Inferior parietal cortex (tissue), 1 donor: ENCODE measurements around the gene LARGE1.
"Not testable (repeated sequence)": the region's sequence is repeated elsewhere in the genome, so short reads cannot be mapped to it uniquely, and the experiment has no call there.

ENCODE experiments used
- DNase-seq: peaks from one replicate; pipeline ENCODE4 v3.0.0-alpha.2; 2016; ENCODE audit errors: extremely low spot score

LARGE1 gene

DNA sequence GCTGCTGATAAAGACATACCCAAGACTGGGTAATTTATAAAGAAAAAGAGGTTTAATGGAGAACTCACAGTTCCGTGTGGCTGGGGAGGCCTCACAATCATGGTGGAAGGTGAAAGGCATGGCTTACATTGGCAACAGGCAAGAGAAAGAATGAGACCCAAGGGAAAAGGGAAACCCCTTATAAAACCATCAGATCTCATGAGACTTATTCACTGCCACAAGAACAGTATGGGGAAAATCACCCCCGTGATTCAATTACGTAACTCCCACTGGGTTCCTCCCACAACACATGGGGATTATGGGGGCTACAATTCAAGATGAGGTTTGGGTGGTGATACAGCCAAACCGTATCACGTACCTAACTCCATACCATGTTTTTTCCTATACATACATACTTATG, 557.0 kb downstream of the LARGE1 start:
- DNase-seq, result not testable (repeated sequence)

DNA sequence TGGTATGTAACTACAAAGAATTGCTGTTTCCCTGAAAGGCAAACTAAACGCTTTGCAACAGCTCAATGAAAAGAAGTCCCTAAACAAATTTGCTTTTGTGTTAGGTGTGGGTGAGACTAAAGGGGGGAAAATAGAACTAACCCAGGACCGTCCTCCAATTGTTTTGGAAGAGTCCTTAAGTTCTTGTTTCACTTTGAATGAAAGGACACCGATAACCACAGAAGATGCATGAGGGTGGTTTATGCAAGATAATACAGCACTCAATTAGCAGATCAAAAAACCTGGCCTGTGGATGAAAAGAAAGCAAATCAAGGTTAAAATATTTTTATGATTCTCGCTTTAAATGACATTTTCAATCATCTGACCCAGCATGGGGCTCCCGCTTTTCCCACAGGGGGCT, 557.6 kb downstream of the LARGE1 start:
- DNase-seq, result no peak

DNA sequence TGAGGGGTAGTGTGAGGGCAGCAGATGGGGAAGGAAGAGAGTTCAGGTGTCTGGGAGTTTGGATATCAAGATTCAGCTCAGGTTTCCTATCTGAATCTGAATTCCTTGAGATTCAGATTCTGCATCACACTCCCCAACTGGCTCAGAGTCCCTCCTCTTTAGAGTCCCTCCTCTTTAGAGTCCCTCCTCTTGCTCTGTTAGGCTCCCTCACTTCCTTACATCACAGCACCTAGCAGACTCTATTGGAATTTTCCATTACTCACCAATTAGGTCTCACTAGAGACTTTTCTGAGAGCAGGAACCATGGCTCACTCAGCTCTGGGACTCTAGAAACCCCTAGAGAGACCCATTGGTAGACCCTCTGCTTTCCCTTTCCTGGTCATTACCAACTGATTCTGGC, 558.7 kb downstream of the LARGE1 start:
- no peak for DNase-seq

DNA sequence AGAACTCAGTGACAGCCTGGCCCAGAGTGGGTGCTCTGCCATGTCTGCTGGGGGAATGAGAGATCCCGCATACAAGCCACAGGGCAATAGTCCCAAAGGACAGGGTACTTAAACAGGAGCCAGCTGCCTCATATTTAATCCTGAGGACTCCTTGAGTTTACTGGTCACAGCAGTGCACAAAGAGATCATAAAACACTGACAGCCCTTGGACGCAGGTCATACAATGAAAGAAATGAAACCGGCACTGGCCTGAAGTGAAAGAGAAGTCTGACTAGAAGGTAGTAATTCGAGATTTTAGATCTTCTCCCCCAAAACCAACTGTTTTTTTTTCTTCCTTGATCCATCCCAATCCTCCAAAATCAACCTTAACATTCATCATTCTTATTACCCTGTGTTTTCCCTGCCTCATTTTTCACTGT, 562.3 kb downstream of the LARGE1 start:
- DNase-seq, result no peak

DNA sequence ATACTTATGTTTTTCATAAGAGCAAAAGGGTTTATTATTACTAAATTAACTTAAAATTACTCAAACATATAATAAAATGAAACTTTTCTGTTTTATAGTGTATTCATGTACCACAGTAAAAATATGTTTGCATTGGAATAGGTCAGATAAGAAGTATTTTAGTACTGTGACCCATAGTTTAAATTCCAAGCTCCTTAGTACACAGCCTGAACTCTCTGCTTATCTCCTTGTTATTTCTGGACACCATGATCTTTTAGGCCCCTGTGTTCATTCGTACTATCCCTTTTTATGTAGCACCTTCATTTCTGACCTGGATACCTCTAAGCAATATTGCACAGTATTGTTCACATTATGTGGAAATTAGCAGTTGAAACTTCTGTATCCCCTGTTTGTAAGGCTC, 565.3 kb downstream of the LARGE1 start:
- no peak for DNase-seq

DNA sequence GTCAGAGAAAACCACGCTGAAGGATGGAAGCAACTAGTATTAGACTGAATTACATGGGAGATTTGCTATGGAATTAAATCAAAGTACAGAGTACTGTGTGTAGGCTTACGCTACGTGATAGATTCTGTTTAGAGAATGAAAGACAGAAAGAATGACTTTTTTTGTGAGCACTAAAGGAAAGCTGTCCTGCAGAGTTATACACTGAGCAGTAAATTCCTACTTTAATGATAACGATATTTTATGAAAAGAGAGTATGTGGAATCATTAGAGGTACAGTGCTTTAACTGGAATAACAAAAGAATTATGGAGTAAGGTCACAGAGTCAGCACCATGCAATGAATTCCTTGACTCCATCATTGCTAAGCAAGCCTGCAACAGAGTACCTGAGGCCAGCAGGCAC, 566.8 kb downstream of the LARGE1 start:
- no peak for DNase-seq

DNA sequence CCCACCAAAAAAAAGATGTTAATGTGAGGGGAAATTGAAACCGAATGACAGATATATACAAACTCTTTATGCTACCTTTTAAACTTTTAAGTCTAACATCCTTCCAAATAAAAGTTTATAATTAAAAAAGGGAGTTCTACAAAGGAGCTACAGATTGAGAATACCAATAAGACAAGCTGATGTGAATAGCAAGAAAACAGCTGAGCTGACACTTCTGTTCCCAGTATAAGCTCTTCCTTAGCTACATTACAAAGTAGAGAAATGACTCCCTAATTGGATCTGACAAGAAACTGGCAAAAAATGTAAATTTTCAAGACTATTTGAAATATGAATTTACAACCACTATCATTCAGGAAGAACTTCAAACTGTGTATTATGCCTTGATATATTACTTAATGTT, 567.5 kb downstream of the LARGE1 start:
- DNase-seq, result no peak

DNA sequence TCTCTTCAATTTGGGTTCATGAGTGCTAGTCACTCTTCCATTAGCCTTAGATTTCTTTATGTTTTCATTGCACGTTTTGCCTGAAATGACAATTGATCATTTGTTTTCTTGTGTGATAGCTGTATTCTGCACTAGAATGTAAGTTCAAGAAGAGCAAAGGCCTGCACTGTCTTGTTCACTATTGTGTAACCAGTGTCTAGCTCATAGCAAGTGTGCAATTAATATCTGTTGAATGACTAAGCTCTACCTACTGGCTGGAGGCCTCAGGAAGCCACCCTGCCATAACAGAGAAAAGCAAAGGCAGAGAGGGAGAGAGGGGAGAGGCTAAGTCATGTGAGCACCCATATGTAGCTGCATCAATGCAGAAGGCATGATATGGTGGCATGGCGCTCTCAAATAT, 569.3 kb downstream of the LARGE1 start:
- no peak for DNase-seq

DNA sequence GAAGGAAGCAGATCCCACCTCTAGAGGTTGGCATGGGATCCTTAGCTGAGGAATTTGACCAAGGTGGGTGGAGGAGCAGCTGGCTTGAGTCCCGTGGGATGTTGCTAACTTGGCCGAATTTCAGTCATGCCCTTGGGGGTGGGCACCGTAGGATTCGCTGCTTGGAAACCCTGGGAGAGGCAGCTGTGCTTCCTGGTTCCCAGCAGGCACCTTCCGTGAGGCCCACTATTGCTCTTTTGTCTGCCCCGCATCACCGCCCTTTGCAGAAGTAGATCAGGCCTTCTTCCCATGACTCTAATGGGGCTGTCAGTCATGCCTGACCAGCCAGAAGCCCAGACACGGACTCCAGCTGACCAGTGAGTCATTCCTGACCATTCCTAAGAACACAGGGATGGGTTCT, 569.8 kb downstream of the LARGE1 start:
- DNase-seq, result no peak

DNA sequence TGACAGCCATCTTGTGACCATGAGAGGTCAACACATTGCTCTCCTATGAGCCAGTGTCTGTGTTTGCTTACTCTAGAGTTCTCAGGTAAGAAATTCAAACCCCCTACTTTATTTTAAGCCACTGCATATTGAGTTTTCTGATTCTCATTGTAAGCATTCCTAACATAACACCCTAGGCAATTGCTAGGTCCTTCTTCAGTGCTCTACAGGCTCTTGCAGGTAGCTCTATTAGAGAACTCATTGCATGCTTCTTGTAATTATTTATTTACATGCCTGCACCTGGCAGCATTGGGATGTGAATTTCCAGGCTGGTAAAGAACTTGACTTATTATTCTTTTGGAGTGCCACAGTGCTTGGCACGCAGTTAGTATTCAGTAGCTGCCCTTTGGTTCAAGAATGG, 573.3 kb downstream of the LARGE1 start:
- DNase-seq, result no peak

DNA sequence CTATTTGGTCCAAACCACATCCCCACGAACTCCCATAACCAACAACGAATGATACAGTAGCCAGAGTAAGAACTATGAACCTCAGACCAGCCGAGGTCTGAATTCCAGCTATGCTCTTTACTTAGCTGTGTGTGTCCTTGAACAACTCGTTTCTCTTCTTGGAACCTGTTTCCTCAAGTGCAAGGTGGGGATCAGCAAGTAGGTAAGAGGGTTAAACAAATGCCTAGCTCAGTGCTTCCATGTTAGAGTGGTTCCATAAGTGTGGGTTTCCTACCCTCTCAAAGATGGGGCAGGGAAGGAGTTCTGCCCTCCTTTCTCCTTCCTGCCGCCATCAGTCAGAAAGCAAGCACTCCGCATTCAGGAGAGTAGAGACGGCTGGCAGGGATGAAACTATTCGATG, 578.7 kb downstream of the LARGE1 start:
- DNase-seq, result no peak

DNA sequence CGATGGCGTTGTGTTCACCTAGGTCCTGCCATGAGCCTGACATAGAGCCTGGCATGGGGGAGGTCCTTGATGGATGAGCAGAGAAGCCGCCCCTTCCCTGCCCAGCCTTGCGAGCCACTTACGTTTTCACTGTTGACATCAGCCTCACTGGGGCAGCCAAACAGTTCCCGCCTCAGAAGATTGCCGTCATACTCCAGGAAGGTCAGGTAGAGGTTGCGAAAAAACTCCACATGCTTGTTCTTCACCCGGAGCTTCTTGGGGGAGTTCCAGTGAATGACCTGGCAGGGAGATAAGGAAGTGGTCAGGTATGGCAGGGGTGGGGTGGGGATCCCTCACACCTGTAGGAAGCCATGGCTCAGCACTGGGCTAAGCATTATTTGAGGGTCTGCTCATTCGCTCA, 582.8 kb downstream of the LARGE1 start:
- DNase-seq, result no peak

DNA sequence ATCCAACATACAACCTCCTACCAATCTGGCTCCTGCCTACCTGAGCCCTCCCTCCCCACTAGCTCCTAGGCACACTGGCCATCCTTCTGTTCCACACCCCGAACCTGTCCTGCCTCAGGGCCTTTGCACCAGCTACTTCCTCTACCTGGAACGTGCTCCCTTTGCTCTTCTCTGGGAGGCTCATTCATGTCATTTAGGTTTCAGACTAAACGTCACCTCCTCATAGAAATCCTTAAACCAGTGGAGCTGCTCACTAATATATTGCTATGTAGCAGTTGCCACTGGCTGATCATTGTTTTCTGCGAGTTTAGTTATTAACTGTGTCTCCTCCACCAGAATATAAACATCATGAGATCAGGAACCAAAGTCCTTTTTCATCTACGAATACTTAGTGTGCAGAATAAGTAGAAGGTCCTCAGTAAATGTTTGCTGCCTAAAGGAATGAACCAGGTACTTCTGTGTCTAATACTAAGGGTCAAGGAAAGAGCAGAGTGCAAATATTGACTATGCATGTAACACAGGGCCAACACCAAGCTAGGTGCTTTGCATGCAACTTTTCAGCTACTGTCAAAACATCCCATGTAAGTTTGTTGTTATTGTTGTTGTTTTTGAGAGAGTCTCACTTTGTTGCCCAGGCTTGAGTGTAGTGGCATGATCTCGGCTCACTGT, 584.5 kb downstream of the LARGE1 start:
- no peak for DNase-seq

DNA sequence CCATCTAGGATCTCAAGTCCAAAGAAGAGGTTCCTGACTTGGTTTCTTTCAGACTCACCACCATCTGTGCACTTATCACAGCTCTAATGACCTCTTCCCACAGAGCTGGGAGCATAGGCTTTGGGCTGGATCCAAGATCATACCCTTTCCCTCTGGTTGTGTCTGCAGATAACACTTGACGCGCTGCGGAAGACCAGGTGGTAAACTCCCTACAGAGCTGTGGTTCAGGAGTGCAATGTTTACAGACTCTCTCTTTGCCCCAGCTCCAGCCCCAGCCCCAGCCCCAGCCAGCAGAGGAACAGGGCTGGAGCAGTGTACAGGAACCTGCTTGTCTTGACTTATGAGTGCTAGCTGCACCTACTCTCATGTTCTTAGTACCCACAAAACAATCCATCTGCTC, 587.7 kb downstream of the LARGE1 start:
- DNase-seq, result no peak

DNA sequence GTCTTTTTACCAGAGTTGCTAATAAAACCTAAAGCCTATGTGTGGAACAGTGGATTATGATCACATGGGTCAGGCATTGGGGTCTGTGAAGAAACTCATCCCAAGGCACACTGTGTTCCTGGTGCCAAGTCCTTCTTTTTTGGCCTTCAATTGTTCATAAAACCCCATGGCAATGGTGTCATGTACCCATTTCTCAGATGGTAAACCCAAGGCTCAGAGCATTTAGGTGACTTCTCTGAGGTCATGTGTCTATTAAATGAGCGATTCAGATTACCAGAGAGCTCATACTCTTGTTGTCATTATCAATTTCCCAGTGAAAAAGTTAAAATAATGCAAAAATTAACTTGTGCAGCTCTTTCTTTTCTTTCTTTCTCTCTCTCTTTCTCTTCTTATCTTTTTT, 589.3 kb downstream of the LARGE1 start:
- no peak for DNase-seq

DNA sequence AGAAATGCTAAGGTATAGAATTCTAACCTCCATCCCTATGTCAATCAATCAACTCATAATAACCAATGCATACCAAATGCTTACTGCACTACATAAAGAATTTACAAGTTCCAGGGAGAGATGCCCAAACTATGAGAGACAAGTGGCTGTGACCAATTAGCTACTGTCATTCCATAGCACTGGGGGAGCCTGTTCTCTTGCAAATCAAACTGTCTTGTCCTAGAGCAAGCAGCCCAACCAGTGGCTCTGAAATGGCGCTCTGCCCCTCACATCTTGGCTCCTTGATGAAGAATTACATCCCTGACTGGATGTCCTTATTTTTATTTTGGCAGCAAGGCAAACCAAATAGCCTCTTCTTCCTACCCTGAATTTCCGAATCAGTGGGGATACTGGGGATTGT, 589.7 kb downstream of the LARGE1 start:
- DNase-seq, result no peak

DNA sequence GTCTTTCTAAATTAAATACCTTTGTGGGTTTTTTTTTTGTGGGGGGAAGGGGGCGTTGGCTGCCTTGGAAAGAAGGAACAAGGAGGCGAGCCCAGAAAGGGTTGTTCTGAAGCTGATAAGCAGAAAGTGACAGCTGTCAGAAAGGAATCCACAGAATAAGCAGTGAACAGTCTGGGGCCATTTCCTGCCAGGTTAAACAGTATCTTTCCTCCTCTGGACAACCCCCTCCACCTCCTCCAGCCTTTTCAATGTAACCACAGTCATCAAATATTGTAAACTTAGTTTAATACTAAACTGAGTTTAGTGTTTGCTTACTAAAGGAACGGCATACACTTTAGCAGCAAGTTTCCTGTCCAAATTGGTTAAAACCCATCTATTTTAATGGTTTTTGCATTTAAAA, 590.9 kb downstream of the LARGE1 start:
- no peak for DNase-seq

DNA sequence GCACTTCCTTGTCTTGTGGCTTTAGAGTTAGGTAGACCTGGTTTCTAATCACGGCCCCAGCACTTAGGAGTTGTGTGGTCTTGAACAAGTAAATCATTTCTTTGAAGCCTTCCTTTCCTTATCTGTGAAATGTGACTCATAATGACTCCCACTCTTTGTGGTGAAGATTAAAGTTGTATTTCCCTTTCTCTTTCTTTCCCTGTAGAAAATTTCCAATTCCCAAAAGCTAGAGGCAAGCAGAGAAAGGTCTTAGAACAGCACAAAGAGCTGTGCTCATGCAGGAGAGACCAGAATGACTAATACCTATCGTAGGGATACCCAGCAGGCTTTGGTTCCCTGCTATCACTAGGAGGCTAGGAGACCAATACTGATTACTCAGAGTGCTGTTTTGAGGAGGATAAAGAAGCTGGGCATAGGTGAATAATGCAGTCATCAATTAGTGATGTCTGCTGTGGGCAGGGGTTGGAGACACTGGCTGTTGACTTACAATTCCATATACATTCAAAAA, 591.4 kb downstream of the LARGE1 start:
- peak; percentile 14 for DNase-seq

DNA sequence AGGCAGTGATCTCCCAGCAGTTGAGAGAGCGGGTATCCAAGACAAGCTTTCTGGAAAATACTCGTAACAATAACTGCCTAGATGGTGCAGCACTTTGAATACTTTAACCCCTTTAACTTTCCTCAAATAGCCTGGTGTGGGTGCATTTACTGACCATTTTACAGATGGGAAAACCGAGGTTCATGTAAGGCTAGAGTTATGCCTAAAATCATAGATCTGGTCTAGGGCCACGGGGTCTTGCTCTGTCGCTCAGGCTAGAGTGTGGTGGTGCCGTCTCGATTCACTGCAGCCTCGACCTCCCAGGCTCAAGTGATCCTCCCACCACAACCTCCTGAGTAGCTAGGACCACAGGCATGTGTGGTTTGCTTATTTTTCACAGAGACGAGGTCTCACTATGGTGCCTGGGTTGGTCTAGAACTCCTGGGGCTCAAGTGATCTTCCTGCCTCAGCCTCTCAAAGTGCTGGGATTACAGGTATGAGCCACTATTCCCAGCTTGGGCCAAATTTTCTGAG, 592.9 kb downstream of the LARGE1 start:
- no peak for DNase-seq

DNA sequence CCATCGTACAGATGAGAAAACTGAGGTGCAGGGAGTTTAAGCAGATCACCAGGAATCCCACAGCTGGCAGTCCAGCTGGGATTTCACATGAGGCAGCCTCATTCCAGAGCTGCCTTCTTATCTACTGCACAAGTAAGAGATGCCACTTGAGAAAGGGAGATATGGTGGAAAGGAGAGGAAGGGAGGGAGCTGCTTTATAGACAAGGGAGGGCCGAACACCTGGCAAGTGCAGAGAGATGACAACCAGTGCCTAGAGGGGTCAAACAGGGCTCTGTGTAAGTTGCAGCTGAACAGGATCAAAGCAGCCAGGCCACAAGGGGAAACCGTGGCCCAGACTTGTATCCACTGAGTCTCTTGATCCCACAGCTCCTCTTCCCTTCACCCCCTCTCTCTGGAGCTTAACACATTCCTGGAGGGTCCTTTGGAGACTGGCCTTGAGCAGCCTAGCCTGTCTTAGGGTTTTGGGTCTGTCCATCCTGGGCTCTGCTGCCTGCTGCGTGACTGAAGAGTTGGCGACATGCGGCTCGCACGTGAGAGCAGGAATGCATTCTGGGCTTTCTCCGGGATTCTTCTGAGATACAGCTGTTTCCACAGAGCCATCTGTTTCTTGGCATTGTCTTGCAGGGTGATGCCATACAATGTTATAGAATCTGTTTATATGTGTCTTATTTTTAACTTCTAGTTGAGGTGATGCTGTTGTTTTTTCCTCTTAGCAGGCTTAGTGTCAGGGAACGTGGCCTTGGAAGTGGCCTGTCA, 593.6 kb downstream of the LARGE1 start:
- no peak for DNase-seq

DNA sequence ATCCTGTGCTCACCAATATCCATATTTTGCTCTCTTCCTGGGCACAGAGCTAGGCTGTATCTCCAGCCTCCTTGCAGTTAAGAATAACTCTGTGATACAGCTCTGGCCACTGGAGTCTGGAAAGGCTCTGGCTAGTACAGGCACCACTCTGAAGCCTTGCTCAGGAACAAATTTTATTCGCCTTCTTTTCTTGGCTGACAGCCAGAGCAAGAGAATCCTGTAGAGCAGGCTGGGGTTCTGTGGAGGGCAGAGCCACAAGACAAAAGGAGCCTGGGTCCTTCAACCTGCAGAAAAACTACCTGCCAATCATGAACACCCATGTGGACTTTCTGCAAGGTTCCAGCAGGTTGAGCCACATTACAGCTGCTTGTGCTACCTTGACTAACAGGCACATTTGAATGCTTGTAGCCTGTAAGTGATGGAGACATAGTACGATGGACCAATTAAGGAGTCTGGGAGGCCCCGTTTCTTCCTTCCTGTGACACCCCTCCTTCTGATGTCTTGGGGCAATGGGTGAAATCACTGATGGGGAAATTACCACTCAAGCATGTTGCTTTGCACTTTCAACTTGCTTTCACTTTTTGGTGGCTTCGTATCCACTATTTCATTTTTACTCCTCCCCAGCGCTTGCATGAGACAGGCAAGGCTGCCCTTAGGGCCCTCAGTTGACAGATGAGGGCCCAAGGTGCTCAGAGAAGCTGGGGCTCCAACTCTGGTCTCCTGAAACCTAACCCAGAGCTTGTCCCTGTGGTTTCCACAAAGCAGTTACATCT, 594.9 kb downstream of the LARGE1 start:
- DNase-seq, result no peak

DNA sequence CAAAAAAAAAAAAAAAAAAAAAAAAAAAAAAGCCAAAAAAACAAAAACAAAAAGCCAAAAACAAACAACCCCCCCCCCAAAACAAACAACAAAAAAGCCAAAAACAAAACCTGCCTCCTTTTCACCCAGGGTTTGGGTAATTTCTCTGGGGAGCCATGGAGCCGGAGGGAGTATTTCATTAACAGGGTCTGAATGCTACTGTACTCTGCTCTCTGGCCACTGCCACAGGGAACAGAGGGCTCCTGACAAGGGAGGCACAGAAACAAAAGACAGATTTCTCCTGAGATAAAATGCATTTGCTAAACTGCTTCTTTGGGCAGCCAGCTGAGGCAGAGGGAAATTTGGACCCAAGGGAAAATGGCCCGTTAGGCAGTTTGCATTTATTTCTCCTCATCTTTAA, 596.0 kb downstream of the LARGE1 start:
- no peak for DNase-seq
